Smooth muscle cell (in vitro differentiated cells): ENCODE results near the gene THAP3. TPM values are rescaled to one million over a fixed set of nuclear protein-coding genes. Genes with fewer than 3 reads are reported as not detected.

Experiments used
- DNase-seq: peaks from one replicate; lab custom pipeline; 2025; ENCODE audit not compliant: unreplicated experiment; lab: John Stamatoyannopoulos, UW
- H2AFZ ChIP-seq: fragments of 200-600 bp; sonication (generic); 2 replicates; pipeline ENCODE4 v1.6.0; 2016; ENCODE audit warnings: antibody characterized with exemption, low read depth, mild to moderate bottlenecking
- H3F3A ChIP-seq: fragments of 200-600 bp; sonication (generic); 2 replicates; pipeline ENCODE4 v1.6.0; 2017; ENCODE audit warnings: antibody characterized with exemption, low read depth
- H3K27ac ChIP-seq: fragments of 200-600 bp; sonication (generic); 2 replicates; pipeline ENCODE4 v1.5.1; 2016; ENCODE audit warnings: low read depth, mild to moderate bottlenecking
- H3K27me3 ChIP-seq: fragments of 200-600 bp; sonication (generic); 2 replicates; pipeline ENCODE4 v1.6.1; 2016; ENCODE audit warnings: low read depth, mild to moderate bottlenecking
- H3K36me3 ChIP-seq: fragments of 200-600 bp; sonication (generic); 2 replicates; pipeline ENCODE4 v1.5.1; 2016; ENCODE audit warnings: low read depth
- H3K4me1 ChIP-seq: fragments of 200-600 bp; sonication (generic); 2 replicates; pipeline ENCODE4 v1.5.1; 2016; ENCODE audit warnings: low read depth
- H3K4me2 ChIP-seq: fragments of 200-600 bp; sonication (generic); 2 replicates; pipeline ENCODE4 v1.6.0; 2016; ENCODE audit warnings: mild to moderate bottlenecking
- H3K4me3 ChIP-seq: fragments of 200-600 bp; sonication (generic); 2 replicates; pipeline ENCODE4 v1.5.1; 2016; ENCODE audit warnings: mild to moderate bottlenecking
- H3K79me2 ChIP-seq: fragments of 200-600 bp; sonication (generic); 2 replicates; pipeline ENCODE4 v1.6.0; 2016; ENCODE audit warnings: low read depth, mild to moderate bottlenecking
- H3K9ac ChIP-seq: fragments of 200-600 bp; sonication (generic); 2 replicates; pipeline ENCODE4 v1.6.0; 2016; ENCODE audit warnings: low read depth
- H3K9me3 ChIP-seq: fragments of 200-600 bp; sonication (generic); replicated peaks from 2 replicates; pipeline ENCODE4 v1.5.1; 2016; ENCODE audit warnings: low read depth
- H4K20me1 ChIP-seq: fragments of 200-600 bp; sonication (generic); 2 replicates; pipeline ENCODE4 v1.6.0; 2016; ENCODE audit warnings: low read depth
- CTCF ChIP-seq: fragments of 200-600 bp; sonication (generic); IDR thresholded peaks from 2 replicates; pipeline ENCODE4 v1.5.1; 2017; ENCODE audit warnings: borderline replicate concordance, mild to moderate bottlenecking, antibody characterized with exemption; ENCODE audit not compliant: insufficient read depth, poor library complexity, severe bottlenecking
- WGBS: methylation state at CpG from one replicate; pipeline ENCODE4 v1.1.7; 2016; ENCODE audit warnings: low lambda C conversion rate; 5-methylcytosine and 5-hydroxymethylcytosine counted together
- polyA plus RNA-seq: library from polyadenylated mRNA; unstranded; fragments of >200 nt; fragmentation: Nextera tagmentation; extraction: Ambion mirVana; gene quantifications from 2 replicates; pipeline ENCODE4 v1.2.1, GENCODE V29; 2016
- total RNA-seq: library from RNA; depleted of rRNA; stranded (reverse); fragments of >200 nt; gene quantifications from 2 replicates; pipeline ENCODE4 v1.2.3, GENCODE V29; 2014

The THAP3 gene
- total and polyA plus RNA-seq, 2 experiments from 2014 or later, result 10.5 to 34.8 TPM

- Histone ChIP-seq H3K27me3 (no peaks in the 10 kb centered on the region), H4K20me1 (peaks cover 56% of the 10 kb centered on the region), H3K4me2 (peak overlapping the region; percentile 92), H3F3A (peaks cover 22% of the 10 kb centered on the region), H3K4me1 (peaks cover 28% of the 10 kb centered on the region), H3K36me3 (no peaks in the 10 kb centered on the region), H3K9me3 (no peaks in the 10 kb centered on the region), H2AFZ (no peak overlapping the region), H3K79me2 (peaks cover 44% of the 10 kb centered on the region), H3K27ac (peak overlapping the region; percentile 100), H3K9ac (peak overlapping the region; percentile 86), H3K4me3 (peak overlapping the region; percentile 67)
- TF ChIP-seq CTCF, result no peak
- 1% methylated on average over 40 of the region's 40 CpGs for WGBS
- peak; percentile 19 for DNase-seq
These were observed 23.4 kb upstream of the THAP3 start for GRCh38 chr1:6601049-6601922.

DNA sequence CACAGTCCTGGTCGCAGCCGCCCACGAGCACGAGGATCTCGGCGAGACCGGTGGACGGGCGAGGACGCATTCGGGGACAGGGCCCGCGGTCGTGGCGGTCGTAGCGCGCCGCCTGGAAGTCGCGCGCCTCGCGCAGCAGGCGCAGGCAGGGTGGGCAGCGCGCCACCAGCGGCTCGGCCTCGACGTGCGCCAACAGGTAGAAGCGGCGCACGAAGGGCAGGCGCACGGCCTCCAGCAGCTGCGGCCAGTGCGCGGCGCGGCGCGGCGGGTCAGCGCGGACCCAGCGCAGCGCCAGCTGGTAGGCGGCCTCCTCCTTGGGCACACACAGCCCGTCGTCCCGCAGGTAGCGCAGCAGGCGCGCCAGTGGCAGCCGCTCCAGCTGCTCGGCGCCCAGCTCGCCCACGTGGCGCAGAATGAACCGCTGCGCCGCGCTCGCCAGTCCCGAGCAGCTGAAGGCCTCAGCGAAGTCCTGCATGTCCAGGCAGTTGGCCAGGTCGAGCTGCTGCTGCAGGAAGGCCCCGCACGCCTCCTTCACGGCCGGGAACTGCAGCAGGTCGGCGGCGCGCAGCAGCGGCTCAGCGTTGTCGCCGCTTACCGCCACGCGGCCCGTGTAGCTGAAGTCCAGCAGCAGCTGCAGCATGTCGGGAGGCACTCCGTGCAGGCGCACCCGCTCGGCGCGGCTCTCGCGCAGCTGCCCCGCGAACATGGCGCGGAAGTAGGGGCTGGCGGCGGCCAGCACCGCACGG is 22.6 kb upstream of the THAP3 start:
- Histone ChIP-seq H3K4me3 (peak overlapping the region; percentile 67), H3K36me3 (no peaks in the 10 kb centered on the region), H3K4me2 (peak overlapping the region; percentile 92), H3K27me3 (no peaks in the 10 kb centered on the region), H3K9ac (peak overlapping the region; percentile 86), H3K9me3 (no peaks in the 10 kb centered on the region), H2AFZ (peak overlapping the region; percentile 51), H3F3A (peaks cover 22% of the 10 kb centered on the region), H3K4me1 (peaks cover 28% of the 10 kb centered on the region), H3K79me2 (peaks cover 39% of the 10 kb centered on the region), H4K20me1 (peaks cover 48% of the 10 kb centered on the region), H3K27ac (peak overlapping the region; percentile 100)
- TF ChIP-seq CTCF, result no peak
- no peak for DNase-seq
- under 1% methylated on average over 93 of the region's 103 CpGs for WGBS

DNA sequence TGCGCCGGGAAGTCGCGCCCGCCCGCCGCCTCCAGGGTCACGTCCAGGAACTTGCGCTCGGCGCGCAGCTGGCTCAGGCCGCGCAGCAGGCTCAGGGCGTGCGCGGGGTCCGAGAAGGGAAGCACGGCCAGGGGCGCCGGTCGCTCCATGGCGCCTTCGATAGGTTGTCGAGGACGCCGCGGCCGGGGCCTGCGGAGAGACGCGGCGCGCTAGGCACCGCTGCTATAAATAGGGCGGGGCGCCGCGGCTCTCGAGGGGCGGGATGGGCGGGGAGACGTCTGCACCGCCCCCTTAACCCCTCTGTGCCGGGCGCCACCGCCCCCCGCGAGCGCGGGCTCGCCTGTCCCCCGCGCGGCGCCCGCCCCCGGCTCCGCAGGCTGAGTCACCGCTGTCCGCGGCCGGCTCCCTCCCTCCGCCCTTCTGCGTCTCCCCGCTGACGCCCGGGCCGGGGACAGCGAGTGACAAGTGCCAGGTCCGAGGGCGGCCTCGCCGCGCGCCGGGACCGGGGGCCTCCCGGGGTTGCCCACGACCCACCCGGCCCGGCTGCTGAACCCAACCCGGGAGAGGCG is 21.9 kb upstream of the THAP3 start, which contains the start of gene KLHL21:
TSS of gene KLHL21 (minus strand) at position 201 of the 569 bp plus-strand sequence. CDS start at position 149, 52 bp downstream.
- TF ChIP-seq CTCF, result no peak
- under 1% methylated on average over 49 of the region's 84 CpGs for WGBS
- Histone ChIP-seq H2AFZ (peak within 1 kb of the TSS; percentile 77), H3K4me2 (peak within 1 kb of the TSS; percentile 92), H3K36me3 (no peaks in the 10 kb centered on the region), H3K27ac (peak within 1 kb of the TSS; percentile 100), H3K9ac (peak within 1 kb of the TSS; percentile 96), H3K4me3 (peak within 1 kb of the TSS; percentile 67), H4K20me1 (peaks cover 41% of the 10 kb centered on the region), H3K9me3 (no peaks in the 10 kb centered on the region), H3K79me2 (peaks cover 37% of the 10 kb centered on the region), H3K4me1 (peaks cover 28% of the 10 kb centered on the region), H3K27me3 (no peaks in the 10 kb centered on the region), H3F3A (peaks cover 22% of the 10 kb centered on the region)
- DNase-seq, result peak; percentile 78
